ENCODE measurements around the gene CHCHD3. TPM values are rescaled to one million over a fixed set of nuclear protein-coding genes. Genes with fewer than 3 reads are reported as not detected.

CHCHD3 gene
- total RNA-seq, 1 donor from 2014 or later = 107 TPM

DNA sequence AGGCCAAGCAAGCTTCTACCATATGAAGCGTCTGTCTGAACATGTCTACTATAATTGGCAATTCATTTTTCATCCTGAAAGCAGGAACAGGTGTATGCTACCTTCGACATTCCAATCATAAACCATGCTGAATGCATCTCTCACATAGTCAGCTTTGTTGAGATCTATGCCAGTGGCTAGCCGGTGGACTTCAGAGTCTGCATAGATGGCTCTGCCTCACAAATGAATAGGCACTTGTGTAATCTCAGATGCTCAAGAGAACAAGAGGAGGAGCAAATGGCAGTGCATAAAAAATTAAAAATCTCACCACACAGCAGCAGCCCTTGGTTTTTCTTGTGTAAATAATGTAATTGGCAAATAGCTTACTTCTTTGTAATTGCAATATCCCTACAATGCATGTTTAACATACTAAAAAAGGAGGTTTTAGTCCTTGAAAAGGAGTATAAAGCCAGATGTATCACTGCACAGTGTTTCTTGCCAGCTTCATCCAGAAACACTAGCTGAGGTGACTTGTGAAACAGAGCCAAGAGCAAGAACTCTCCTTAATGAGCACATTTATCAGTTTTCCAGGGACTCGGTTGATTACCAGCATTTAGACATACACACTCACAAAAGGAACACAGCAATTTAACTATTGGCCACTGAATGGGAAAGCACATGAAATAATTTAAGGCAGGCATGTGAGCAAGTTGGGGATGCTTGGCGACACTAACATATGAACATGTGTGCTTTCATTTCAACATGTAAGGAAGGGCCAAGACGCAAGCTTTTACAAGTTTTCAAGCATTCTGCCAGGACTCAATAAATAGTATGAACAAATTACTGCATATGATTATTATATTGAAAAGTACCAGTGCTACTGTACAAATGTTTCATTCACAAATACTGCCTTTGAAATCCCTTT, 255.7 kb downstream of the CHCHD3 start:
- Mint-ChIP-seq H3K9me3 (peaks cover 5% of the 10 kb centered on the region), H3K4me3 (no peak overlapping the region), H3K36me3 (ENCODE audit: low read depth) (peaks cover 10% of the 10 kb centered on the region), H3K27ac (ENCODE audit: unreplicated experiment) (no peak overlapping the region), H3K4me1 (peaks cover 8% of the 10 kb centered on the region), H3K27me3 (ENCODE audit: low read depth) (no peaks in the 10 kb centered on the region)
- TF ChIP-seq CTCF (conservative IDR thresholded peaks at IDR 0.05) = no peak
- no peak for DNase-seq (ENCODE audit: low read depth, low spot score)

DNA sequence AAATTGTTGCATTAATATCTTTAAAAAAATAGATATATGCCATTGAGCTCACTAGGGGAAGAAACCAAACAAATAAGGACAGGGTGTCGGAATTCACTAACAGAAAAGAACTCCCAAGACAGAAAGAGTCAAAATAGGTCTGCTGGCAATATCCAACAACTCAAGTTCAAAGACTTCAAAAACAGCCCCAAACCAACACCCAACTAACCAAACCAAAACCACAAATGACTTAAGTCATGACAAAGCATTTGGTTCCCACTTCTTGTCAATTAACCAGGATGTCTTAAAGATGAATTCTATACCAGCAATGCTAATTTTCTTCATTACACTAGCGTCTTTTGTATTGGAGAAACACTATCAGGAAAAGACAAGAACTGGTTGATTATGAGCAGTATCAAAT, 256.7 kb downstream of the CHCHD3 start:
- Mint-ChIP-seq H3K27ac (ENCODE audit: unreplicated experiment) (no peak overlapping the region), H3K27me3 (ENCODE audit: low read depth) (no peaks in the 10 kb centered on the region), H3K36me3 (ENCODE audit: low read depth) (peaks cover 10% of the 10 kb centered on the region), H3K9me3 (peaks cover 5% of the 10 kb centered on the region), H3K4me3 (no peak overlapping the region), H3K4me1 (peaks cover 8% of the 10 kb centered on the region)
- no peak for TF ChIP-seq CTCF (conservative IDR thresholded peaks at IDR 0.05)
- DNase-seq (ENCODE audit: low read depth, low spot score) = no peak

DNA sequence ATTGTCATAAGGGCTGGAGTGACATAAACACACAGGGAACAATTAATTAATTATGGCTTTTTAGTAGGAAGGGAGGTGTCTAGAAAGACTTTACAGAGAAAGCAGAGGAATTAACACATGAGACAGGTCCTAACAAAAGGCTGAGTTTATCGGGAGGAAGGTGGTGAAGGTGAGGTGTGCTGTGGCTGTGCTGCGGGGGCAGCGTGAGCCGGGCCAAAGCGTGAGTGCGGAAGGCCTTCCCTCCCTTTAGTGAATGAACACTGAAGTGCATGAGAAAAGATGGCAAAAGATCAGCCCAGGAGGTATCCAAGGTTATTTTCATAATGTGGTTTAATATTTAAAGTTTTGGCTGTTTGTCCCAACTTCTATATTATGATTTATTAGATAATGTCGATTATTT, 262.2 kb downstream of the CHCHD3 start:
- TF ChIP-seq CTCF (conservative IDR thresholded peaks at IDR 0.05) = no peak
- Mint-ChIP-seq H3K4me1 (peaks cover 15% of the 10 kb centered on the region), H3K27ac (ENCODE audit: unreplicated experiment) (no peak overlapping the region), H3K4me3 (no peak overlapping the region), H3K27me3 (ENCODE audit: low read depth) (no peaks in the 10 kb centered on the region), H3K36me3 (ENCODE audit: low read depth) (peaks cover 2% of the 10 kb centered on the region), H3K9me3 (peaks cover 2% of the 10 kb centered on the region)
- no peak for DNase-seq (ENCODE audit: low read depth, low spot score)

DNA sequence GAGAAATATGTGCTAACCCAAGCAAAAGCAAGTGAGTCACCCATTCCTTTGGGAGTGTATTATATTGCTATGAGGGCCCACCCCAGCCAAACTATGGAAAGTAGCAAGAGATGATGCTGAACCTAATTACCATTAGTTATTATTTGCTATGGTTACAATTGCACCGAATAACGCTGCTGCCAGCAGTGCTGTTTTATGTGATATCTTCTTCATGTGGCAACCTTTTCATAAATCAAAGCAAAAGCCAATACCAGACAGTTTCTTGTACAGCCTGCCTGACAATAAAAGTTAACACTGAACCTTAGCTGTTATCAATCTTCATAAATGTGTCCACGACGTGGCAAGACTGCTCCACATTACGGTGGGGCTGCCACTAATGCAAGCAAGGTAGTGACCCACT, 263.9 kb downstream of the CHCHD3 start:
- no peak for DNase-seq (ENCODE audit: low read depth, low spot score)
- Mint-ChIP-seq H3K27ac (ENCODE audit: unreplicated experiment) (no peak overlapping the region), H3K9me3 (no peaks in the 10 kb centered on the region), H3K4me1 (peaks cover 15% of the 10 kb centered on the region), H3K4me3 (no peak overlapping the region), H3K27me3 (ENCODE audit: low read depth) (no peaks in the 10 kb centered on the region), H3K36me3 (ENCODE audit: low read depth) (no peaks in the 10 kb centered on the region)
- no peak for TF ChIP-seq CTCF (conservative IDR thresholded peaks at IDR 0.05)

DNA sequence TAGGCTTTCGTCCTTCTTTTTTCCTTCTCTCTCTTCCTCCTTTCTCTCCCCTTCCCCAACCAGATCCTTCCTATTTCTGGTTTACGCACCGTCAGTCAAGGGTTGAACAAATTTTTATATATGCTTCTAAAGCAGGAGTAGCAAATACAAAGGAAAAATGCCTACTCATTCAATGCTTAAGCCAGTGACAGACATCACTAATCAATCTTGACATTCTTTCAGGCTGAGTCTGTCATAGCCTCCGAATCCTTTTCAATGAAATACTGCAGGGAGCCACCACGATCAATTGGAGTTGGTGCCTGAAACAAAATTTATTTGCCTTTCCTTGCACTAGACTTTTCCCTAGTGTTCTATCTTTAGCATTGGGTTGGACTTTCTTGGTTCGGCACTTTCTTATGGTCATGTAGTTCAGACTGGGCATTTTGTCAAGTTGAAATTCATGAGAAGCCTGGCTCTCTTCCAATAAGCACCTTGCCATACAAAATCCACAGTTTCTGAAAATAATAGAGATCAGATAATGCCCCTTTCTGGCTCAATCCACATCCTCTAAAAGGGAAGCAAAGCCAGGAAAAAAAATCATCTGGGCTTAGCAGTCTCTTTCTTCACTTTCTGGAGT, 266.1 kb downstream of the CHCHD3 start:
- no peak overlapping the region for H3K27ac Mint-ChIP-seq (ENCODE audit: unreplicated experiment)
- H3K27me3 Mint-ChIP-seq (ENCODE audit: low read depth) = no peaks in the 10 kb centered on the region
- no peak overlapping the region for H3K4me3 Mint-ChIP-seq
- peaks cover 6% of the 10 kb centered on the region for H3K36me3 Mint-ChIP-seq (ENCODE audit: low read depth)
- peaks cover 5% of the 10 kb centered on the region for H3K9me3 Mint-ChIP-seq
- TF ChIP-seq CTCF (conservative IDR thresholded peaks at IDR 0.05) = no peak
- DNase-seq (ENCODE audit: low read depth, low spot score) = no peak
- peaks cover 15% of the 10 kb centered on the region for H3K4me1 Mint-ChIP-seq

Measured in neural crest cell (in vitro differentiated cells).